ENCODE results near the gene MYL6B. TPM values are rescaled to one million over a fixed set of nuclear protein-coding genes. Genes with fewer than 3 reads are reported as not detected.

Gene MYL6B
- total RNA-seq: 65.3 TPM
- 32.4 TPM for polyA plus RNA-seq

GRCh38 chr12:56152132-56152755 is at the start of gene MYL6B:
TSS of gene MYL6B (plus strand) at chr12:56152587. CDS start at chr12:56153919, 1,332 bp downstream.
- peak within 1 kb of the TSS; percentile 52 for H3K4me3 ChIP-seq (ENCODE audit: low read depth, low read length)
- peak; percentile 87 for DNase-seq (ENCODE audit: extremely low spot score)
- peak within 1 kb of the TSS; percentile 85 for H3K27ac ChIP-seq (ENCODE audit: low read depth)
- H3K4me1 ChIP-seq (ENCODE audit: insufficient read depth): peaks cover 1% of the 10 kb centered on the region
- WGBS: under 1% methylated on average over 37 of the region's 37 CpGs
- no peaks in the 10 kb centered on the region for H3K36me3 ChIP-seq (ENCODE audit: insufficient read depth)

GRCh38 chr12:56102683-56103065 is 49.7 kb upstream of the MYL6B start:
- WGBS: 74% methylated on average over 1 of the region's 1 CpG
- Histone ChIP-seq H3K36me3 (ENCODE audit: insufficient read depth) (peaks cover 3% of the 10 kb centered on the region), H3K27ac (ENCODE audit: low read depth) (no peak overlapping the region), H3K4me1 (ENCODE audit: insufficient read depth) (no peaks in the 10 kb centered on the region), H3K4me3 (ENCODE audit: low read depth, low read length) (no peak overlapping the region)
- no peak for DNase-seq (ENCODE audit: extremely low spot score)

GRCh38 chr12:56103066-56103711 is 49.2 kb upstream of the MYL6B start:
- 52% methylated on average over 6 of the region's 6 CpGs for WGBS
- no peak for DNase-seq (ENCODE audit: extremely low spot score)
- Histone ChIP-seq H3K36me3 (ENCODE audit: insufficient read depth) (peaks cover 3% of the 10 kb centered on the region), H3K4me1 (ENCODE audit: insufficient read depth) (no peaks in the 10 kb centered on the region), H3K27ac (ENCODE audit: low read depth) (no peak overlapping the region), H3K4me3 (ENCODE audit: low read depth, low read length) (peak overlapping the region; percentile 72)

GRCh38 chr12:56103823-56104108 is 48.6 kb upstream of the MYL6B start:
- Histone ChIP-seq H3K36me3 (ENCODE audit: insufficient read depth) (peaks cover 3% of the 10 kb centered on the region), H3K27ac (ENCODE audit: low read depth) (peak overlapping the region; percentile 81), H3K4me1 (ENCODE audit: insufficient read depth) (no peaks in the 10 kb centered on the region), H3K4me3 (ENCODE audit: low read depth, low read length) (peak overlapping the region; percentile 72)
- no peak for DNase-seq (ENCODE audit: extremely low spot score)
- 1% methylated on average over 8 of the region's 8 CpGs for WGBS

GRCh38 chr12:56104109-56104814 is 48.1 kb upstream of the MYL6B start, which contains the start of gene PA2G4:
TSS of gene PA2G4 (plus strand) at chr12:56104559. CDS start at chr12:56104738, 179 bp downstream.
- under 1% methylated on average over 60 of the region's 60 CpGs for WGBS
- Histone ChIP-seq H3K4me1 (ENCODE audit: insufficient read depth) (no peaks in the 10 kb centered on the region), H3K36me3 (ENCODE audit: insufficient read depth) (peaks cover 3% of the 10 kb centered on the region), H3K27ac (ENCODE audit: low read depth) (peak within 1 kb of the TSS; percentile 81), H3K4me3 (ENCODE audit: low read depth, low read length) (peak within 1 kb of the TSS; percentile 72)
- DNase-seq (ENCODE audit: extremely low spot score): peak; percentile 97

GRCh38 chr12:56104815-56105608 is 47.4 kb upstream of the MYL6B start:
- no peak for DNase-seq (ENCODE audit: extremely low spot score)
- under 1% methylated on average over 40 of the region's 40 CpGs for WGBS

GRCh38 chr12:56105609-56105902 is 46.8 kb upstream of the MYL6B start:
- Histone ChIP-seq H3K27ac (ENCODE audit: low read depth) (no peak overlapping the region), H3K4me1 (ENCODE audit: insufficient read depth) (no peaks in the 10 kb centered on the region), H3K36me3 (ENCODE audit: insufficient read depth) (peaks cover 9% of the 10 kb centered on the region), H3K4me3 (ENCODE audit: low read depth, low read length) (peak overlapping the region; percentile 72)
- 27% methylated on average over 2 of the region's 2 CpGs for WGBS
- DNase-seq (ENCODE audit: extremely low spot score): no peak

More at GRCh38 chr12:56104815-56105608, 47.4 kb upstream of the MYL6B start:
- no peaks in the 10 kb centered on the region for H3K4me1 ChIP-seq (ENCODE audit: insufficient read depth)
- peak overlapping the region; percentile 72 for H3K4me3 ChIP-seq (ENCODE audit: low read depth, low read length)
- peaks cover 9% of the 10 kb centered on the region for H3K36me3 ChIP-seq (ENCODE audit: insufficient read depth)
- peak overlapping the region; percentile 55 for H3K27ac ChIP-seq (ENCODE audit: low read depth)

- no peak for DNase-seq (ENCODE audit: extremely low spot score)
- no peak overlapping the region for H3K27ac ChIP-seq (ENCODE audit: low read depth)
- WGBS: 92% methylated on average over 3 of the region's 3 CpGs
- no peaks in the 10 kb centered on the region for H3K4me1 ChIP-seq (ENCODE audit: insufficient read depth)
- H3K4me3 ChIP-seq (ENCODE audit: low read depth, low read length): no peak overlapping the region
- peaks cover 13% of the 10 kb centered on the region for H3K36me3 ChIP-seq (ENCODE audit: insufficient read depth)
These were observed 45.1 kb upstream of the MYL6B start for GRCh38 chr12:56107242-56107641.

- no peak for DNase-seq (ENCODE audit: extremely low spot score)
- H3K4me1 ChIP-seq (ENCODE audit: insufficient read depth): no peaks in the 10 kb centered on the region
- H3K4me3 ChIP-seq (ENCODE audit: low read depth, low read length): no peak overlapping the region
- peaks cover 16% of the 10 kb centered on the region for H3K36me3 ChIP-seq (ENCODE audit: insufficient read depth)
- H3K27ac ChIP-seq (ENCODE audit: low read depth): no peak overlapping the region
- 89% methylated on average over 5 of the region's 5 CpGs for WGBS
These were observed 41.8 kb upstream of the MYL6B start for GRCh38 chr12:56110571-56110970.

GRCh38 chr12:56114084-56114483 is 38.3 kb upstream of the MYL6B start:
- Histone ChIP-seq H3K4me3 (ENCODE audit: low read depth, low read length) (no peak overlapping the region), H3K27ac (ENCODE audit: low read depth) (no peak overlapping the region), H3K36me3 (ENCODE audit: insufficient read depth) (peaks cover 13% of the 10 kb centered on the region), H3K4me1 (ENCODE audit: insufficient read depth) (no peaks in the 10 kb centered on the region)
- no peak for DNase-seq (ENCODE audit: extremely low spot score)
- 90% methylated on average over 1 of the region's 1 CpG for WGBS

GRCh38 chr12:56115329-56115728 is 37.1 kb upstream of the MYL6B start:
- Histone ChIP-seq H3K27ac (ENCODE audit: low read depth) (no peak overlapping the region), H3K36me3 (ENCODE audit: insufficient read depth) (peaks cover 8% of the 10 kb centered on the region), H3K4me3 (ENCODE audit: low read depth, low read length) (peak overlapping the region; percentile 44), H3K4me1 (ENCODE audit: insufficient read depth) (no peaks in the 10 kb centered on the region)
- WGBS: 33% methylated on average over 10 of the region's 10 CpGs
- no peak for DNase-seq (ENCODE audit: extremely low spot score)

- DNase-seq (ENCODE audit: extremely low spot score): peak; percentile 96
- WGBS: under 1% methylated on average over 34 of the region's 34 CpGs
- H3K27ac ChIP-seq (ENCODE audit: low read depth): peak within 1 kb of the TSS; percentile 98
- H3K4me3 ChIP-seq (ENCODE audit: low read depth, low read length): peak within 1 kb of the TSS; percentile 44
- peaks cover 4% of the 10 kb centered on the region for H3K36me3 ChIP-seq (ENCODE audit: insufficient read depth)
- H3K4me1 ChIP-seq (ENCODE audit: insufficient read depth): no peaks in the 10 kb centered on the region
These were observed 35.9 kb upstream of the MYL6B start, which contains the start of gene RPL41 for GRCh38 chr12:56116267-56117081. TSS of gene RPL41 (plus strand) at chr12:56116633.
